ENCODE measurements around the gene SLCO2A1.
A peak's percentile ranks its signal among the peaks of the same experiment; 100 is the strongest.

SLCO2A1 gene

GRCh38 chr3:134033315-134033996 lies 3.7 kb upstream of the SLCO2A1 start:
- peak; percentile 24 for DNase-seq

GRCh38 chr3:134031348-134031915 lies 1.7 kb upstream of the SLCO2A1 start:
- DNase-seq, result peak; percentile 43

- peak; percentile 44 for DNase-seq
Measured at GRCh38 chr3:134030379-134031347, 938 bp upstream of the SLCO2A1 start.

GRCh38 chr3:134029256-134029733 lies 430 bp downstream of the SLCO2A1 start:
- peak; percentile 55 for DNase-seq

- DNase-seq, result peak; percentile 46
Measured at GRCh38 chr3:134028486-134029255, 1.1 kb downstream of the SLCO2A1 start.

GRCh38 chr3:134027631-134028030 lies 2.1 kb downstream of the SLCO2A1 start:
- DNase-seq, result no peak

GRCh38 chr3:134020135-134020680 lies 9.5 kb downstream of the SLCO2A1 start:
- DNase-seq, result peak; percentile 1

GRCh38 chr3:134018850-134019249 lies 10.9 kb downstream of the SLCO2A1 start:
- DNase-seq, result peak; percentile 28

GRCh38 chr3:134018406-134018805 lies 11.3 kb downstream of the SLCO2A1 start:
- DNase-seq, result peak; percentile 9

GRCh38 chr3:134017490-134017889 lies 12.2 kb downstream of the SLCO2A1 start:
- peak; percentile 35 for DNase-seq

- DNase-seq, result no peak
Measured at GRCh38 chr3:134014270-134014669, 15.5 kb downstream of the SLCO2A1 start.

- peak; percentile 11 for DNase-seq
Measured at GRCh38 chr3:134013280-134013679, 16.4 kb downstream of the SLCO2A1 start.

GRCh38 chr3:134009345-134010000 lies 20.3 kb downstream of the SLCO2A1 start:
- DNase-seq, result no peak

GRCh38 chr3:134008630-134009156 lies 21.0 kb downstream of the SLCO2A1 start:
- peak; percentile 4 for DNase-seq

GRCh38 chr3:134007819-134008218 lies 21.9 kb downstream of the SLCO2A1 start:
- no peak for DNase-seq

- peak; percentile 3 for DNase-seq
Measured at GRCh38 chr3:134004841-134005240, 24.9 kb downstream of the SLCO2A1 start.

GRCh38 chr3:134003066-134003465 lies 26.7 kb downstream of the SLCO2A1 start:
- peak; percentile 15 for DNase-seq

GRCh38 chr3:134002306-134002705 lies 27.4 kb downstream of the SLCO2A1 start:
- DNase-seq, result no peak

GRCh38 chr3:134001251-134001650 lies 28.5 kb downstream of the SLCO2A1 start:
- peak; percentile 4 for DNase-seq

- DNase-seq, result no peak
Measured at GRCh38 chr3:133999891-134000685, 29.6 kb downstream of the SLCO2A1 start.

Data from activated CD8-positive, alpha-beta memory T cell treated with anti-CD3 and anti-CD28 coated beads for 24 hours (primary cell).